Osteoblast (primary cell): ENCODE measurements around the gene DUSP22. TPM values are rescaled to one million over a fixed set of nuclear protein-coding genes. Genes with fewer than 3 reads are reported as not detected.

Experiments
- DNase-seq: peaks from one replicate; pipeline ENCODE4 v3.0.0; 2011; ENCODE audit warnings: low spot score, mixed read lengths; ENCODE audit not compliant: insufficient read length; ENCODE audit errors: missing footprints
- H2AFZ ChIP-seq: 2 replicates; pipeline ENCODE4 v1.6.0; 2011; ENCODE audit warnings: mild to moderate bottlenecking, low read length
- H3K27ac ChIP-seq: 2 replicates; pipeline ENCODE4 v1.5.1; 2011; ENCODE audit warnings: mild to moderate bottlenecking, low read depth, low read length, moderate library complexity
- H3K27me3 ChIP-seq: 2 replicates; pipeline ENCODE4 v1.6.0; 2012; ENCODE audit warnings: mild to moderate bottlenecking, control low read depth, inconsistent platforms, low read length, moderate library complexity; ENCODE audit not compliant: insufficient read depth
- H3K36me3 ChIP-seq: 2 replicates; pipeline ENCODE4 v1.5.1; 2011; ENCODE audit warnings: mild to moderate bottlenecking, low read length, control low read depth, moderate library complexity; ENCODE audit not compliant: insufficient read depth
- H3K4me1 ChIP-seq: 2 replicates; pipeline ENCODE4 v1.5.1; 2011; ENCODE audit warnings: mild to moderate bottlenecking, low read length, control low read depth, moderate library complexity; ENCODE audit not compliant: insufficient read depth
- H3K4me2 ChIP-seq: 2 replicates; pipeline ENCODE4 v1.6.0; 2011; ENCODE audit warnings: mild to moderate bottlenecking, low read length; ENCODE audit not compliant: insufficient read depth
- H3K4me3 ChIP-seq: fragments of 200-600 bp; sonication (generic); 3 replicates; pipeline ENCODE4 v1.5.1; 2012; ENCODE audit warnings: mild to moderate bottlenecking, low read length, inconsistent platforms; ENCODE audit not compliant: insufficient read depth
- H3K79me2 ChIP-seq: 2 replicates; pipeline ENCODE4 v1.6.0; 2012; ENCODE audit warnings: mild to moderate bottlenecking, low read length, control low read depth, inconsistent platforms; ENCODE audit not compliant: insufficient read depth
- H3K9me3 ChIP-seq: 2 replicates; pipeline ENCODE4 v1.5.1; 2011; ENCODE audit warnings: low read depth, low read length, control low read depth
- H4K20me1 ChIP-seq: 2 replicates; pipeline ENCODE4 v1.6.0; 2012; ENCODE audit warnings: mild to moderate bottlenecking, low read length, control low read depth; ENCODE audit not compliant: insufficient read depth
- total RNA-seq: library from RNA; depleted of rRNA; stranded (reverse); fragments of >200 nt; gene quantifications from 2 replicates; pipeline ENCODE4 v1.2.3, GENCODE V29; 2012
- TF ChIP-seq, protein P1 (sequence below): IDR thresholded peaks from 2 replicates; pipeline ENCODE4 v1.5.1; 2011; ENCODE audit warnings: mild to moderate bottlenecking, low read depth, low read length, moderate library complexity; ENCODE audit errors: extremely low read depth

The DUSP22 gene
- total RNA-seq, 1 donor: 18.1 TPM

GRCh38 chr6:303263-303662 is 11.0 kb downstream of the DUSP22 start:
- Histone ChIP-seq H3K79me2 (peaks cover 6% of the 10 kb centered on the region), H3K9me3 (peaks cover 2% of the 10 kb centered on the region), H3K36me3 (no peaks in the 10 kb centered on the region), H3K27me3 (no peaks in the 10 kb centered on the region), H2AFZ (no peak overlapping the region), H4K20me1 (peaks cover 17% of the 10 kb centered on the region), H3K4me3 (no peak overlapping the region), H3K4me1 (no peaks in the 10 kb centered on the region), H3K4me2 (no peak overlapping the region), H3K27ac (no peak overlapping the region)
- TF ChIP-seq, protein P1, sequence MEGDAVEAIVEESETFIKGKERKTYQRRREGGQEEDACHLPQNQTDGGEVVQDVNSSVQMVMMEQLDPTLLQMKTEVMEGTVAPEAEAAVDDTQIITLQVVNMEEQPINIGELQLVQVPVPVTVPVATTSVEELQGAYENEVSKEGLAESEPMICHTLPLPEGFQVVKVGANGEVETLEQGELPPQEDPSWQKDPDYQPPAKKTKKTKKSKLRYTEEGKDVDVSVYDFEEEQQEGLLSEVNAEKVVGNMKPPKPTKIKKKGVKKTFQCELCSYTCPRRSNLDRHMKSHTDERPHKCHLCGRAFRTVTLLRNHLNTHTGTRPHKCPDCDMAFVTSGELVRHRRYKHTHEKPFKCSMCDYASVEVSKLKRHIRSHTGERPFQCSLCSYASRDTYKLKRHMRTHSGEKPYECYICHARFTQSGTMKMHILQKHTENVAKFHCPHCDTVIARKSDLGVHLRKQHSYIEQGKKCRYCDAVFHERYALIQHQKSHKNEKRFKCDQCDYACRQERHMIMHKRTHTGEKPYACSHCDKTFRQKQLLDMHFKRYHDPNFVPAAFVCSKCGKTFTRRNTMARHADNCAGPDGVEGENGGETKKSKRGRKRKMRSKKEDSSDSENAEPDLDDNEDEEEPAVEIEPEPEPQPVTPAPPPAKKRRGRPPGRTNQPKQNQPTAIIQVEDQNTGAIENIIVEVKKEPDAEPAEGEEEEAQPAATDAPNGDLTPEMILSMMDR: no peak
- no peak for DNase-seq

DNA sequence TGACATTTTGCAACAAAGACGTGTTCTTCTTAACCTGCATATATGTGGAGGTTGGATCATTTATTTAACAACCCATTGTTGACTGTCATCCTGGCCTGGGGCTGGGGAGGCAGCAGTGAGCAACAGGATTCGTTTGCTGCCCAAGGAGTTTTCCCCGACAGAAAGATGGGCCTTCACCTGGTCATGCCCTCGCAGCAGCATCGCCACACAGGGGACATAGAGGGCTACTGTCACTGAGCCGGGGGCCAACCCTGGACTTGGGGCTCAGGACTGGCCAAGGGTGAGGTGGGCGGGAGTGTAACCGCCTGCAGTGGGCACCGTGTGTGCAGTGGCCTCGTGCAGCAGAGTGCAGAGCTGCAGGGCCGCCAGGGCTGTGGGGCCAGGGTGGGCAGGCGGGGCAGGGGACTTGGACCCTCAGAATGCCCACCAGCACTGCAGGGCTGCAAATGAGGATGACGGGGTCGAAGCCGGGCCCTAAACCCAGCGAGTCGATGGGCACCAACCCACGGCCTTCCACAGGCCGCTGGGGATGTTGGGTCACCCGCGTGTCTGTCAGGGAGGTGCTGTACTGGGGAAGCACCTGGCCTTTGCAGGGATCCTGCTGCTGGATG is 11.8 kb downstream of the DUSP22 start:
- no peak for DNase-seq
- Histone ChIP-seq H3K4me3 (no peak overlapping the region), H3K4me1 (no peaks in the 10 kb centered on the region), H3K4me2 (no peak overlapping the region), H3K27ac (no peak overlapping the region), H3K79me2 (peaks cover 6% of the 10 kb centered on the region), H2AFZ (no peak overlapping the region), H4K20me1 (peaks cover 14% of the 10 kb centered on the region), H3K36me3 (no peaks in the 10 kb centered on the region), H3K27me3 (no peaks in the 10 kb centered on the region), H3K9me3 (peaks cover 2% of the 10 kb centered on the region)
- TF ChIP-seq, protein P1: no peak

- peaks cover 9% of the 10 kb centered on the region for H4K20me1 ChIP-seq
- H3K36me3 ChIP-seq: no peaks in the 10 kb centered on the region
- no peaks in the 10 kb centered on the region for H3K27me3 ChIP-seq
- peaks cover 5% of the 10 kb centered on the region for H3K79me2 ChIP-seq
- no peak overlapping the region for H3K27ac ChIP-seq
- H3K4me3 ChIP-seq: no peak overlapping the region
- H3K4me1 ChIP-seq: no peaks in the 10 kb centered on the region
- no peak for DNase-seq
- H3K4me2 ChIP-seq: no peak overlapping the region
- no peak overlapping the region for H2AFZ ChIP-seq
- peaks cover 2% of the 10 kb centered on the region for H3K9me3 ChIP-seq
- TF ChIP-seq, protein P1: no peak
These were observed 12.6 kb downstream of the DUSP22 start for GRCh38 chr6:304833-305370.

DNA sequence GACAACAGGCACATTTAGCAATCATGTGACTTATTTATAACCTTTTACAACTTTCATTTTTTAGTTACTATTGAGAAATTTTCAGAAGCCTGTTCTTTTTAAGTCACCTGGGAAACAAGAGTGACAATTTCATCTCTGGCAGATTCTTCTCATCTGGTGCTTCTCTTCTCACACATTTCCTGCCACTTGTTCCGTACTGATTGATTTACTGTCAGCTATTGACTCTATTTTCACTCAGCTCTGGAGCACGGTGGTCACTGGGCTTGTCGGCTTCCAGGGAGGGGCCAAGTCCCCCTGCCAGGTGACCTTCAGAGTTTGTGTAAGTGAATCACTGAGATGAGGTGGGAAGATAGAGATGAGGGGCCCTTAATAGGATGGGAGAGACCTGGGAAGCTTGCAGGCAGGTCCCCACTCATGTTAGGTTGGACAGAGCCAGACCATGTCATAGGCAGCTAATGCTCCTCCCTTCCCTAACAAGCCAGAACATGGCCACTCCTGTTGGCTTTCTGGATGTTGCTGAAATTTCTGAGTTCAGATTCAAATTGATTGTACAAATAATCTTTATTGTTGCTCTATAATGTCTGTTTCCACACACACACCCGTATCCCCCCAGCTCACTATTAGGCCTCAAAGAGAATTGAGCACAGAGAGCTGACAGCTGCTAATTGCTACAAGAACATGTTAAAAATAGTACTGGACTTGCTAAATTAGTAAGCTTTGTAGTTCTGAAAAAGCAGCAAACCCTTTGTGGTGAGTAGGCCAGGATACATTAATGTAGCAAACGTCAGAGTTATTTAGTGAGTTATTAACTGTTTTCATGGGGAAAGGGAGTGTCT is 13.3 kb downstream of the DUSP22 start:
- Histone ChIP-seq H3K9me3 (no peaks in the 10 kb centered on the region), H3K36me3 (no peaks in the 10 kb centered on the region), H3K27ac (no peak overlapping the region)

More for the DNA sequence above, 13.3 kb downstream of the DUSP22 start:
- Histone ChIP-seq H3K4me1 (no peaks in the 10 kb centered on the region), H2AFZ (no peak overlapping the region), H3K27me3 (no peaks in the 10 kb centered on the region), H3K79me2 (peaks cover 4% of the 10 kb centered on the region), H4K20me1 (peaks cover 4% of the 10 kb centered on the region), H3K4me2 (no peak overlapping the region), H3K4me3 (no peak overlapping the region)
- TF ChIP-seq, protein P1: no peak
- no peak for DNase-seq
